HL-60/S4 (cell line): ENCODE data around the gene GAREM1.
"Not testable (repeated sequence)": the region's sequence is repeated elsewhere in the genome, so short reads cannot be mapped to it uniquely, and the experiment has no call there.

Source experiments
- in situ Hi-C: fragments of 300-500 bp; cut with MboI; formaldehyde crosslinking; loops from 2 replicates; pipeline ENCODE4 v1.14.3; 2022; ENCODE audit warnings: low sequenced_read_pairs

The GAREM1 gene

DNA sequence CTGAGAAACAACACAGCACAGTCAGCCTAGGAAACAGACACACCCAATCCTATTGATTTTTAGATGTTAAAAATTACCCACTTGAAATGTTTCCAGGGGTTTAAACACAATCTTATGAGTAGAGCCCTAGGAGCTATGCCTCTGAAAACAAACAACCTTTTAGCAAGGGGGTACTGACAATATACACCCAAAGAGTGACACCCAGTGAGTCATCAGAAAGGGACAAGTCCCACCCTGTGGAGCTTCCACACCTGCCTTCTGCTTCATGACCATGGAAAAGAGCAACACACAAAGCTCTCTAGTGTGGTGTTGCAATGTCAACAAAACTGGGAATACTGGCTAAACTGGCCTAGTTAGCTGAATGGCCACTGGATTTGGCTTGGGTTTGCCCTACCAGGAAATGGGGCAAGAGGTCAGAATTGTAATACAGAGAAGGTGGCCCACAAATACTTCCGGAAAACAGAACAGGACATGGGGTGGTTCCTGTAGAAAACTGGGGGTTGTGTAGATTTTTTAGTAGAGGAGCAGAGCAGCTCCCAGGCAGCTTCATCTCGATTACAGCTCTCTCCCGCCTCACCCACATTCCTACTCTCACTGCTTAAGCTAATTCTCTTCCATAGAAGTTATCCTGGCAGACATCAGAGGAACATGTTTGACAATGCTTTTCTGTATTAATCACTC lies 98.2 kb downstream of the GAREM1 start:
- in situ Hi-C loops: no loop called here

DNA sequence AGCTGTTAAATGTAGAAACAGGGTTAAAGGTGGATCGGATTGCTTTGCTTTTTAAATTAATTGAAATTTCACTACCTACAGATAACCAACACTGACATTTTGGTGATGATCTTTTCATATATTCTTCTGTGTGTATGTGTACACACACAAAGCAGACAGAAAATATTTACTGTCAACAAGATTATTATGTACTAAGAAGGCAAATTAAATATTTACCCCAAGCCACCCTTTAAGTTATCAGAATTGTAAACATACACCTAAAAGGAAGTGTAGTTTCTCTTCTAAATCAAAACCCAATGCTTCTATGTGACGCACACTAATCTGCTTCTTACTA lies 98.7 kb downstream of the GAREM1 start:
- in situ Hi-C loops: no loop called here

DNA sequence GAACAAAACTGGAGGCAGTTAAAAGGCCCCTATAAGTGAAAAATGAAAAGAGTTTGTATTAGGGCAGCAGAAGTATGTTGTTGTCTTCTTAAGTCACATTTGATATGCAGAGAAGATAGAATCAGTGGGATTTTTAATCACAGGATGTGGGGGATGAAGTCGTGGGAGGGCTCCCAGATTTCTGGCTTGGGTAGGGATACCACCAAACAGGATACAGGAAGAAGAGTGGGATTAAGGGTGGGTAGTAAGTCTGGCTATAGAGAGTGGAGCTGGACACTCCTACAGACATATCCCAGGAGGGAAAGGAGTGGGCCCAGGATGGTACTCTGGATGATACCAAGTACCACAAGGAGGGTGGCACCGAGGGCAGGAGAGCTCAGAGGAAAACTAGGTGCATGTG lies 99.3 kb downstream of the GAREM1 start:
- in situ Hi-C loops: no loop called here

DNA sequence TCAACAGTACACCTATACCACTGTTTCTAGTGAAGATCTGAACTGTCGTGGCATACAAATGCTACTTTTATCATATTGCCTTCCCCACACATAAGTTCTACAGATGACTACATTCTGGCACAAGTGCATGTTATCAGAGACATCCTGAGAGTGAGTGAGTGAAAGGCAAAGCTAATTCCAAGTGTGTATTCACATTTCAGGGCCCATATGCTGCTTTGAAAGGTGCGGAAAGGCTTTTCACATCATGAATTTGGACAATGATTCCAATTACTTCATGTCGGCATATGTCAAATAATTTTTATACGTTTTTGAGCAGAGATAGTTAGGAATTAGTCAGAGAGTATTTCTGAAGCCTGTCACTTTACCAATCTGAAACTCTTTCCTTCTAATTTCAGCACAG lies 101.7 kb downstream of the GAREM1 start:
- in situ Hi-C loops: no loop called here

DNA sequence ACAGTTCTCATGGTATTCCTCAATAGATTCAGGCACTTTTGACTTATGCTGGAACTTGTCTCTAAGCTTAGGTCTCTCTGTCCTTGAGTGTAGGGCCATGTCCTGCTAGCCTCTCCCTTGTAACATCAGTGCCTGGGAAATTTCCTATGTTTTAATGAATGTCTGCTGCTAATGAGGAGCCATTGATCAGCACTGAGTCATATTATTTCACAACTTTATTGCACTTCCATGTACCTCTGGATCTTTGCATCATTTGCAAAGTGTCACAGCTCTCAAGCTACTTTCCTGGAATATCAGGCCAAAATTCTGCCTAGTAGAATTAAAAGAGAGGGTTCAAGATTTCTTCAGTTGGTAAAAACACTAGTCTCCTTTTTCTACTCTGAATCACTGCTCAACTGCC lies 102.5 kb downstream of the GAREM1 start:
- in situ Hi-C loops: no loop called here

DNA sequence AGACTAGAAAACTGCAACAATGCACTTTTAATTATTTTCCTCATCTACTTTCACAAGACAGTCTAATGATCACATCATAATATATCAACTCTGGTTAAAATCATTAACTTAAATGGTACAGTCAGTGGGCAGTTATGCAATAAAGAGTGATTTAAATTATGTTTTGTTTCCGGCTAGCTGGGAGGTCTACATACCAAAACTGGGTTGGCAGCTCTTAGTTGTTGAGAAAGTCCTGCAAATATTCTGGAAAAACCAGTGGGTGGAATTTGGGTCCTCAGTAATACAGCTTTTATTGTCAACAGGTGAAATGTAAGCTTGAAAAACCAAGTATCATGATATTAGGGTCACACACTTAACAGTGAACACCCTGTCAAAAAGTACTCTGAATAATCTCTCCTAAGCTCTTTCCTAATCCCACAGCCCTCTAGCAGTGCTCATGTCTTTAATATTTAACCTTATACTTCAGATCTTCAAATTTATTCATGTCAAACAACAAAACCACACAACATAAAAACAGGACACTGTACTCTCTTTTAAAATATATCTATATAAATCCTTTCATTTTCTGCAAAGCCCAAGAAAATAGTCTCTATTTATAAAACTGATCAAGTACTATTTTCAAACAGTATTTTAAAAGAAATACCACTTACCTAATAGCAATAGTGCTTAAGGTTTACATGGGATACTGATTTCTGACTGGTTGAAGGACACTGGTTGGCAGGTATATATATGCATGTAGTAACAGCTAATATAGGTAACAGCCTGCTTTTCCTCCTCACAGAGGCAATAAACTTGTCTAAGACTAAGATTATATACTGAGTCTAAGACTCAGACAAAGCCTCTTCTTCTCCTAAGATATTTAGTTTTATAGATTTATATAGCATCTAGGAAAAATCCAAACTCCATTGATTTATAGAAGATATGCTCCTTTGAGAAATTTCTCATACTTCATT lies 103.8 kb downstream of the GAREM1 start:
- in situ Hi-C loops: no loop called here

DNA sequence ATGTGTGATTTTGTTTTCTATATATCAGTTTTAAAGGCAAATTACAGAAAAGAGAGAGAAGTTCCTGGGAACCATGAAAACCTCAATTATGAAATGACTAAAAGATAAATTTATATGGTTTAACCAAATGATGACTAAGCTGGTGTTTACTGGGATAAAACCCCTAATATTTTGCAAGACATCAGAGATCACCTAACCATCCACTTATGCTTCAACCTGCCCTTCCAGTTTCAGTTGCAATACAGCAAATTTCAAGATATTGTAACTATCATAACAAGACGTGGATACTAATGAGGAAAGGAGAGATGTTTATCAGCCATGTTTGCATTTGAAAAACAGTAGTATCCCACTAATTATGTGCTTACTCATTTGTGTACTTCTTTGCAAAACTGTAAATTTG lies 108.2 kb downstream of the GAREM1 start:
- in situ Hi-C loops: no loop called here

DNA sequence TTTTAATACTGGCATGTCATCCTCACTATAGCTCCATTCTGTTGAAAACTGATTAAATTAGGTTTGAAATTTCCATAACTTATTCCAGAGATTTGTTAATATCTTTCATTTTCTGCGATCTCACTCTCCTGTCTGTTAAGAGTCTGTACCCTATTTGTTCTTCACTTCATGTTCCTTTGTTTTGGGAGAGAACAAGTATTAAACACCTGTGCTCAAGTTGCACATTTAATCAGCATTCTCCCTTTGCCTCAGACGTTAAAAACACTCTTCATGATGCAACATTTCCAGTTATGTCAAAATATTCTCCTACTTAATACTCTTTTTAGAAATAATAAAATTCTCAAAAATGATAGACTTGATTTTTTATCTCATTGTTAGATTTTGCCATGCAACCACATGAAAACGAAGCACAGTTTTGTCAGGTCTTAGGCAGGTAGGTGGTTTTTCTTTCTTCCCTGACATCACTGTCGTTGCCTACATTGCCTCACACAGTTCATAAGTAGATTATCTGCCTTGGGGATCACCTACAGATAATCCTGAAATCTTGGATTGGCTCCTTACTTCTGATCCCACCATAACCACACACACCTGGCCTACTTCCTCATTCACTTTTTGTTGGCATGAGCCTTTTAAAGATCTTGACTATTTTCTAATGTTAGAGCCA lies 109.9 kb downstream of the GAREM1 start:
- in situ Hi-C loops: no loop called here

DNA sequence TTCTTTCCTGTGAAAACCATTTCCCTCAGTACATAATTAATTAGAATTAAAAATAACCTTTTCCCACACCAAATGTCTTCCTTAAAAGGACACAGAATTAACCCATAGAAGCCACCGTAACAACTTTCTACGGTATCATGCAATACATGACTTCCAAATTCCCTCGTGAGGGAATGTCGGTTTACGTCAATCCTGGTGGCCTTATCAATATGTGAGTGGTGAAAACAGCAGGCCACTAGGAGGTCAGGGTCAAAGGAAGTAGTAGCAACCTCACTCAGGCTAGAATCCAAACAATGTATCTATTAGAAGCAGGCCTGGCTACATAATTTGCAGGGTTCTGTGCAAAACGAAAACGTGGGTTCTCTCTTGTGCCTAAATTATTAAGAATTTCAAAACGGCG lies 112.2 kb downstream of the GAREM1 start:
- in situ Hi-C loops: no loop called here

DNA sequence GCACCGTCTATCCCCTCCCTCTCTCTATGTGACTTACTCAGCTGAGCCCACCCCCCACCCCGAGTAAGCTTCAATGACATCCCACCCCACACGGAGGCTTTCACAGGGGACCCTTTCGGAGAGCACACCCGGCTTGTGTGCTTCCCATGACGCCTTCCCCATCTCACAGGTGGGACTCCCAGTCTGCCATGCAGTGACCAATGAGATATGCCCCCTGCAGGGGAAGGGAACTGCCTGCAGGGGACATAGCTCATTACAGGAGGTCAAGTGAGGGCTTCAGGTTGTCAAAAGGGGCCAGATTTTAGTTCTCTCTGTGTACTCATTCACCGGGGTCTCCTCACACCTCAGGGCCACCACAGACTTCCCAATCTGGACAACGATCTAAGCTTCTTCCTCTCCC lies 112.6 kb downstream of the GAREM1 start:
- in situ Hi-C loops: no loop called here

DNA sequence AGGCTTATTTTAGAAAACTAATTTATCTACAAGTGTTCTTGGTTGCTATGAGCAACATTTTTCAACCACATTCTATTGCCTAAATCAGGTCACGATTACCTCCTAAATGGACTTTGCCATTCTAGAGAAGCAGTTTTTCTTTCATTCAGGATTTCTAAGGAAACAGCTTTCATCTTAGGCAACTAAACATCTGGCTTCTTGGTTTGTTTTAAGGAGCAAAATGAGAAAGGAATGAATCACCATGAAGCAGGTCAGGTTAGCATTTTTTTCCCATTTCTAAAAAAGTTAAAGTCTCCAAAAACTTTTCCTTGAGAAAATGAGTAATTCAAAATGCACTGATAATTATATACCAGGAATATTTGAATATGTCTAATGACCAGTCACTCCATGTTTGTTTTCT lies 114.8 kb downstream of the GAREM1 start:
- in situ Hi-C loops: no loop called here

DNA sequence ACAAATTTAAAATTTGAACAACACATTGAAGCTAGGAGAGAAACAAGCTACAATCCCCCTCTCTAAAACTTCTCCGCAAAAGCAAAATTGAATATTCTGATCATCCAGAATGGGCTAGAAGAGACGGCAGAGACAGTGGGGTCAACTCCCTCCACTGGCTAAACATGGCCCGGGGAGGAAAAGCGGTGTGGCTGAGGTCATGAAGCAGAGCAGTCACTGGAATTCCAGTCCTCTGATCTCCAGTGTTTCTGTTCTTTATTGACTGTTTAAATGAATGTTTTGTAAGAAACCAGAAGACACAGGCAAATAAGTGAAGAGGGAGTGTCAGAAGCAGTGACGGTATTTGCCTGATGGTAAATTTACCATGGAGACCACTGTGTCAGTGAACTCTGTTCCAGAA lies 116.2 kb downstream of the GAREM1 start:
- in situ Hi-C loops: no loop called here

DNA sequence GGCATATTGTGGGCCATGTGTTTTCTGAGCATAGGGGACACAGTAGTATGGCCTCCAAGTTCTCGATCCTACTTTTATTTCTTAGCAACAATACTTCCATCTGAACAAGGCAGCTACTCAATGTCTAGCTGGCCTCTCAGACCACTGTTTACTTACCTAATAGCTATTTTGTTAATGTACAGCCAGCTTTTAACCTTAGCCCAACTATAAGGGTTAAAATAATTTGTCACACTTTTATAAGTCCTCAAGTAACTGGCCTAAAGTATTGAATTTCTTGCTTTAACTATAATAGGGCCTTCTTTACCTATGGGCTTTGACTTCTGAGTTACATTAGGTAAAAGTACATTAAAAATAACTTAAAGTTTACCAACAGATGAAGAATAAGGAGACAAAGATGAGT lies 117.4 kb downstream of the GAREM1 start:
- in situ Hi-C loops: no loop called here

DNA sequence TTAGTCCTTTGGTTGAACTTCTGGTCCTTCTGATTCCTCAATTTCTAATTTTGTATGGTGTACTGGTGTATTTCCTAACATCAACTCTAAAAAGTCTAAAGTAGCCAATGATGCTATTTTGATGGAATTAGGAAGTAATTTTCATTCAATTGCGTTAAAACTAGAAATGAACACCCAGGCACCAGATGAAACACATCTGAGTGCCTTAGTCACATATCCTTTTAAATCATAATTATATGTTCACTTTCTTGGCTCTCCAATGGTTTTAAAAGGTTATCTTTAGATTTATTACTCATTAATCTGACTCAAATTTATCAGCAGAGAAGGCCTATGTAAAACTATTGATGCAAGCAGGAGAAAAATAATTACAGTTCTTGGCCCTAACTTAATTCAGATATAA lies 119.7 kb downstream of the GAREM1 start:
- in situ Hi-C loops: no loop called here

DNA sequence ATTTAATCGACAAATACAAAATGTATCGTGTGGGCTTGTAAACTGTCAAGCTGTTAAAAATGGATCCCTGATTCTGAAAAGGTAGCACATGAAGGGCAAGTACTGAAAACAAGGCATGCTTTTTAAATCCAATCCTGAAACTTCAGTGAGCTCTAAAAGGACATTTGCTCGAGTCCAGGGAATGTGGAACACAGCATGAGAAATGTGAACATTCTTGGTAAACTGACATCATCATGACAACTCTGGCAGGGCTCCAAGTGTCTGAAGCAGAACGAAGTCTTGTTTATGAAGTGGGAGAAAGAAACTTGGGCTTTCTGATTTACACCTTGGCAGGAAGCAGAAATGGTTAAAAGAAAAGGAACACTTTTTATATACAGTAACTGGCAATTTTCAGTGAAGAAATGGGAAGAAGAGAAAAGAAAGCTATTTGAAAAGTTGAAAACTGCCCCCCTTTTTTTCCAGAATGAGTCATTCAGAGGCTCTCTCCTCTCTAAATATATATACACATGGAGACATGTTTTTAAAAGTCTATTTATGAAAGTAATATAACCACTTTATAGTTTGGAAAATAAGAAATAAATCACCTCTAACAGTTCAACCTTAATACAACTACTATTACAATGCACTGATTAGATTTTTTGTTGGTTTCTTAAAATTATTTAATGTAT lies 120.8 kb downstream of the GAREM1 start:
- in situ Hi-C loops: no loop called here

DNA sequence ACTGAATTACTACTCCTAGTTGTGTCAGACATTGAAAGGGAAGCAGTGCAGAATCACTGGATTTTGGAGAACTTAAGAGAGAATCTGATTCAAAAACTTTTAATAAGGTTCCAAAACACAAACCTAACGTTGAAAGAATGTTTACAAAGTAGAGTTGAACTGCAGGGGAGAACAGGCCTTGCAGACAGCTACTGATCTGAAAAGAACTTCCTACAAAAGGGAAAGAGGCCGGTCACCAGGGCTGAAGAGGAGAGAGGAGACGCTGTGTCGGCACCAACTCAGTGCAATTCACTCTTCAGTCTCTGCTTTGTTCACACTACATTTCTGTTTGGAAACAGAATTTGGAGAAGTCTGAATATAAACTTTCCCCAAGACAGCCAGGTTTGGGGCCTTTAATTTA lies 124.0 kb downstream of the GAREM1 start:
- in situ Hi-C loops: no loop called here

DNA sequence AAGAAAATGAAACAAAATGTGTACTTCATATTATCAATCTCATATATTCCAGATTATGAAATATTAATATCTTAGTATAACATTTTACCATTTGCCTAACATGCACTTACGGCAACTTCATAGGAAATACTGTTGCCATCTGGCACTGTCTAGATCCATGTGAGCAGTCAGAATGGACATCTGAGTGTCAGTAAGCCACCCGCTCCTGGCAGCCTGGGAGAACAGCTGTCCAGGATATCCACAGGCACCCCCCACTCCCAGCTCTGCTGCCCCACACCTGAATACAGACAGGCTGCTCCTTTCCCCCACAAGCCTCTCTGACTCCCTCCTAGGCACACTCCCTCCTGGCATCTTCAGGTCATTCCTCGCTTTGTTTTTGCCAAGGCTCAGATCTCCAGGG lies 127.0 kb downstream of the GAREM1 start:
- in situ Hi-C loops: no loop called here

DNA sequence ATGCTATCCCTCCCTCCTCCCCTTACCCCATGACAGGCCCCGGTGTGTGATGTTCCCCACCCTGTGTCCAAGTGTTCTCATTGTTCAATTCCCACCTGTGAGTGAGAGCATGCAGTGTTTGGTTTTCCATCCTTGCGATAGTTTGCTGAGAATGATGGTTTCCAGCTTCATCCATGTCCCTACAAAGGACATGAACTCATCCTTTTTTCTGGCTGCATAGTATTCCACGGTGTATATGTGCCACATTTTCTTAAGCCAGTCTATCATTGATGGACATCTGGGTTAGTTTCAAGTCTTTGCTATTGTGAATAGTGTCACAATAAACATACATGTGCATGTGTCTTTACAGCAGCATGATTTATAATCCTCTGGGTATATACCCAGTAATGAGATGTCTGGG lies 129.6 kb downstream of the GAREM1 start:
- in situ Hi-C loops: not testable (repeated sequence)

DNA sequence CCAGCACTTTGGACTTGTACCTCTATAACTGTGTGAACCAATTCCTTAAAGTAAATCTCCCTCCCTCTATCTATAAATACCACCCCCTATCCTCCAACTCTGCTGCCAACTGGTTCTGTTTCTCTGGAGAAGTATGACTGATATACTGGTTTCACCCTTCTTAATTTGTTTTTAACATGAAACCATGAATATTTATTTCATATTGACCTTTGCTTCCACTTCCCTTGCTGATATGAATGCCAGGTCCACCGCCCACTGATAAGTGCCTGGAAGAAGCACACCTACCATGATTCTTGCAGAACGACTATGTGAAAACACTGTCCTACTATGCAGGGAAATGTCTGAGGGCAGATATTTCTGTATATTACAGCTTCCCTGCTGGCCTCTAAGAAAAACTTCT lies 131.6 kb downstream of the GAREM1 start:
- in situ Hi-C loops: no loop called here

DNA sequence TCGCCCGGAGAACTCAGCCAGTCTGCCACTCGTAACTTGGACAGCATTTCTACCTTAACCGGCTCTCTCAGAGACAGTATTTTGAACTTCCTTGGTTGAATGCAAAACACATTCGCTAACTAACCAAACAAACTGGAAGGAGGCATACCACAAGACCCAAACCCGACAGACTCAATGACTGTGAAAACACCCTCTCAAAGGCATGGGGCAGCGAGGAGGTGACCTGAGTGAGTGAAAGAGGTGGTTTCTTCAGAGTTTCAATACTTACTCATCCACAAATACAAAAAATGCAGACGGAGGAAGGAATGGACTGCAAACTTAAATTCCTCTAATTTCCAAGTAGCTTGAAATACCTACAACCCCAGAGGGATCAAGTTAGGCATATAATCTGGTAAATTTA lies 132.9 kb downstream of the GAREM1 start:
- in situ Hi-C loops: no loop called here

DNA sequence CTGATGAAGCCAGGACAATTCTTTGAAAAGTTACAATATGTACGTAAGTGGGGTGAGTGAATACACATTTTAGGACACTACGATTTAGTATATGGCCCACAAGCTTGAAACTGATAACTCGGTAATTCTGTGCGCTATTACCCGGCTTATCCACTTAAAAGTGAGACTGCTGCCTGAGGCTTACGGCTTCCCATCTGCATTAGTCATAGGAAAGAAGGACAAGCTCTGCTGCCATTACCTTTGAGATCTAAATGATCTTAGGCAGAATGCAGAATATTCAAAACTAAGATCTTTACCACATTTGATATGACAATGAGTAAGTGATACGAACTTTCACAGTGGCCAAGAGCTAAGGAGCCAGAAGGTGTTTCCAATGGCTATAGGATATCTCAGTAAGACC lies 133.3 kb downstream of the GAREM1 start:
- in situ Hi-C loops: no loop called here
